HG03135 (cell line): ENCODE results near the gene RFK.

Experiments used
- ATAC-seq: cut with Tn5 transposase; IDR thresholded peaks from one replicate; pipeline ENCODE4 v1.9.1; 2021; ENCODE audit warnings: mild to moderate bottlenecking, moderate library complexity; ENCODE audit not compliant: unreplicated experiment

The RFK gene

GRCh38 chr9:76413658-76414057, 19.4 kb upstream of the RFK start:
- no peak for ATAC-seq

GRCh38 chr9:76412638-76413037, 18.4 kb upstream of the RFK start:
- ATAC-seq = no peak

- ATAC-seq = no peak
Observed at GRCh38 chr9:76405868-76406267, 11.6 kb upstream of the RFK start.

- no peak for ATAC-seq
Observed at GRCh38 chr9:76405340-76405739, 11.1 kb upstream of the RFK start.

GRCh38 chr9:76404401-76404800, 10.2 kb upstream of the RFK start:
- no peak for ATAC-seq

- ATAC-seq = peak; percentile 74
Observed at GRCh38 chr9:76403352-76403751, 9.1 kb upstream of the RFK start.

GRCh38 chr9:76401580-76402354, 7.5 kb upstream of the RFK start:
- no peak for ATAC-seq

GRCh38 chr9:76401176-76401575, 7.0 kb upstream of the RFK start:
- no peak for ATAC-seq

GRCh38 chr9:76400534-76401096, 6.4 kb upstream of the RFK start:
- no peak for ATAC-seq

- no peak for ATAC-seq
Observed at GRCh38 chr9:76399856-76400255, 5.6 kb upstream of the RFK start.

GRCh38 chr9:76396597-76396996, 2.4 kb upstream of the RFK start:
- ATAC-seq = no peak

- ATAC-seq = no peak
Observed at GRCh38 chr9:76396144-76396543, 1.9 kb upstream of the RFK start.

GRCh38 chr9:76395381-76395780, 1.2 kb upstream of the RFK start:
- ATAC-seq = no peak

- peak; percentile 63 for ATAC-seq
Observed at GRCh38 chr9:76394960-76395252, 680 bp upstream of the RFK start.

- ATAC-seq = no peak
Observed at GRCh38 chr9:76390656-76391055, 3.6 kb downstream of the RFK start.

- no peak for ATAC-seq
Observed at GRCh38 chr9:76379494-76379893, 14.7 kb downstream of the RFK start.

- no peak for ATAC-seq
Observed at GRCh38 chr9:76378367-76379073, 15.7 kb downstream of the RFK start.

- no peak for ATAC-seq
Observed at GRCh38 chr9:76377791-76378190, 16.4 kb downstream of the RFK start.

GRCh38 chr9:76374783-76375559, 19.3 kb downstream of the RFK start:
- no peak for ATAC-seq

- no peak for ATAC-seq
Observed at GRCh38 chr9:76373784-76374474, 20.3 kb downstream of the RFK start.

GRCh38 chr9:76373173-76373783, 20.9 kb downstream of the RFK start:
- no peak for ATAC-seq
